Breast epithelium (tissue), 4 donors: Measurements from ENCODE around the gene SPIB. TPM values are rescaled to one million over a fixed set of nuclear protein-coding genes. Genes with fewer than 3 reads are reported as not detected.

Experiments used
- DNase-seq, 2 donors: peaks; one replicate each; pipeline ENCODE4 v3.0.0-alpha.2; 2019; ENCODE audit warnings: low spot score in 2 of 2
- H3K27ac ChIP-seq, 2 donors: fragments of 200-600 bp; sonication (generic) in 1 of 2; one replicate each; pipeline ENCODE4 v1.5.1; 2016 to 2019; ENCODE audit warnings: mild to moderate bottlenecking in 1 of 2
- H3K27me3 ChIP-seq, 2 donors: fragments of 200-600 bp; sonication (generic) in 1 of 2; one replicate each; pipeline versions ENCODE4 v1.5.1 to v1.6.0; 2017 to 2019; ENCODE audit warnings: control low read depth in 1 of 2, mild to moderate bottlenecking in 1 of 2
- H3K36me3 ChIP-seq: fragments of 200-600 bp; one replicate; pipeline ENCODE4 v1.5.1; 2019
- H3K4me1 ChIP-seq, 2 donors: fragments of 200-600 bp; sonication (generic); one replicate each; pipeline ENCODE4 v1.5.1; 2016 to 2019; ENCODE audit warnings: control low read depth in 1 of 2
- H3K4me3 ChIP-seq, 3 donors: fragments of 200-600 bp; sonication (generic); 1 replicate in 2 of 3; 2 replicates in 1 of 3; pipeline ENCODE4 v1.5.1; 2016 to 2019; ENCODE audit warnings: mild to moderate bottlenecking in 3 of 3, moderate library complexity in 2 of 3
- H3K9me3 ChIP-seq, 2 donors: fragments of 200-600 bp; sonication (generic) in 1 of 2; one replicate each; pipeline ENCODE4 v1.5.1; 2016 to 2019; ENCODE audit warnings: control low read depth in 1 of 2
- POLR2A ChIP-seq: fragments of 450-650 bp; IDR thresholded peaks from one replicate; pipeline ENCODE4 v1.6.1; 2016; ENCODE audit warnings: antibody characterized with exemption, mild to moderate bottlenecking, moderate library complexity
- POLR2AphosphoS5 ChIP-seq, 3 donors: sonication (generic); formaldehyde crosslinking; IDR thresholded peaks; one replicate each; pipeline ENCODE4 v1.6.1; 2017; ENCODE audit warnings: antibody characterized with exemption in 3 of 3
- intact Hi-C: fragments of 100-400 bp; cut with DNase I; formaldehyde crosslinking; loops from one replicate; pipeline ENCODE4 v1.15.1; 2023; ENCODE audit warnings: low total_unique reads
- total RNA-seq, 3 donors: library from RNA; depleted of rRNA; stranded (reverse); fragments of >200 nt; gene quantifications; one replicate each; pipeline ENCODE4 v1.1.0, GENCODE V29; 2016
- TF ChIP-seq, protein P1 (sequence below), 3 donors: fragments of 450-650 bp; IDR thresholded peaks; one replicate each; pipeline ENCODE4 v1.5.1; 2016 to 2017; ENCODE audit warnings: antibody characterized with exemption in 3 of 3, mild to moderate bottlenecking in 3 of 3, moderate library complexity in 3 of 3

SPIB gene
- total RNA-seq, 3 donors from 2014 or later = 0.33 TPM; not detected in 2

DNA sequence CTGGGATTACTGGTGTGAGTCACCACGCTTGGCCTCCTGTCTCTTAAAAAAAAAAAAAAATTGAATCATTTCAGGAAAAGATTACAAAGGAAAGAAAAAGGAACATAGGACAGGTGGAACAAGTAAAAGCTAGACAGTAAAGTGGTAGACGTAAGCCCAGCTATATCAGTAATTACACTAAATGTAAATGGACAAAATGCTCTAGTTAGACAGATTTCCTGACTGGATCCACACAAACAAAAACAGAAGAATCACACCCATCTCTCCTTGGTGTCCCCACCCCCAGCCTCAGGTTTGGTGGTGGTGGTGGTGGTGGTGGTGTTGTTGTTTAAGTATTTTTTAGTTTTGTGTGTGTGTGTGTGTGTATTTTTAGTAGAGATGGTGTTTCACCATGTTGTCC, 6.3 kb upstream of the SPIB start:
- Histone ChIP-seq H3K27me3 (peaks cover 0 to 9% of the 10 kb centered on the region in 2 donors), H3K4me1 (no peaks in the 10 kb centered on the region), H3K9me3 (no peaks in the 10 kb centered on the region), H3K27ac (no peak overlapping the region), H3K4me3 (no peak overlapping the region), H3K36me3 (peaks cover 8% of the 10 kb centered on the region)
- TF ChIP-seq POLR2A (no peak), POLR2AphosphoS5 (IDR thresholded peaks at IDR 0.05) (no peak)
- TF ChIP-seq, protein P1, sequence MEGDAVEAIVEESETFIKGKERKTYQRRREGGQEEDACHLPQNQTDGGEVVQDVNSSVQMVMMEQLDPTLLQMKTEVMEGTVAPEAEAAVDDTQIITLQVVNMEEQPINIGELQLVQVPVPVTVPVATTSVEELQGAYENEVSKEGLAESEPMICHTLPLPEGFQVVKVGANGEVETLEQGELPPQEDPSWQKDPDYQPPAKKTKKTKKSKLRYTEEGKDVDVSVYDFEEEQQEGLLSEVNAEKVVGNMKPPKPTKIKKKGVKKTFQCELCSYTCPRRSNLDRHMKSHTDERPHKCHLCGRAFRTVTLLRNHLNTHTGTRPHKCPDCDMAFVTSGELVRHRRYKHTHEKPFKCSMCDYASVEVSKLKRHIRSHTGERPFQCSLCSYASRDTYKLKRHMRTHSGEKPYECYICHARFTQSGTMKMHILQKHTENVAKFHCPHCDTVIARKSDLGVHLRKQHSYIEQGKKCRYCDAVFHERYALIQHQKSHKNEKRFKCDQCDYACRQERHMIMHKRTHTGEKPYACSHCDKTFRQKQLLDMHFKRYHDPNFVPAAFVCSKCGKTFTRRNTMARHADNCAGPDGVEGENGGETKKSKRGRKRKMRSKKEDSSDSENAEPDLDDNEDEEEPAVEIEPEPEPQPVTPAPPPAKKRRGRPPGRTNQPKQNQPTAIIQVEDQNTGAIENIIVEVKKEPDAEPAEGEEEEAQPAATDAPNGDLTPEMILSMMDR (IDR thresholded peaks at IDR 0.05) = no peak
- no peak for DNase-seq
- intact Hi-C loops = no loop called here

DNA sequence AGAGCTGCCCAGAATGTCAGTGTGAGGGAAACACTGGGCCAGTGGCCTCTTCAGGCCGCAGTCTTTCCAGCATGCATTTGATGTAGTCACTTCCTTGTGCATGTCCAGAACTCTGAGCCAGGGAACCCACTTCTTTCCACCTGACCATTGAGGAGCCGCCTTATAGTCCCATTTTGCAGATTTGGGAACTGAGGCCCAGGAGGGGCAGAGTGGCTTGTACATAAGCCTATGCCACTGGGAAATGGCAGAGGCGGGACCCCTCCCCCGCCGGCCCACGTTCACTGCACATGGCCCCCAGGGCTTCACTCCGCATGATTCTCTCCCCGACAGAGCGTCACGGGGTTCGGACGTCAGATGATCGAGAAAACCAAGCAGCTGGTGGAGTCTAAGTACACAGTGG, 5.6 kb upstream of the SPIB start:
- TF ChIP-seq POLR2AphosphoS5 (IDR thresholded peaks at IDR 0.05) (no peak), POLR2A (no peak)
- TF ChIP-seq, protein P1 (IDR thresholded peaks at IDR 0.05) = no peak
- Histone ChIP-seq H3K4me3 (no peak overlapping the region), H3K36me3 (peaks cover 8% of the 10 kb centered on the region), H3K27me3 (peaks cover 0 to 16% of the 10 kb centered on the region in 2 donors), H3K4me1 (no peaks in the 10 kb centered on the region), H3K9me3 (no peaks in the 10 kb centered on the region), H3K27ac (no peak overlapping the region)
- DNase-seq = no peak
- intact Hi-C loops = no loop called here

DNA sequence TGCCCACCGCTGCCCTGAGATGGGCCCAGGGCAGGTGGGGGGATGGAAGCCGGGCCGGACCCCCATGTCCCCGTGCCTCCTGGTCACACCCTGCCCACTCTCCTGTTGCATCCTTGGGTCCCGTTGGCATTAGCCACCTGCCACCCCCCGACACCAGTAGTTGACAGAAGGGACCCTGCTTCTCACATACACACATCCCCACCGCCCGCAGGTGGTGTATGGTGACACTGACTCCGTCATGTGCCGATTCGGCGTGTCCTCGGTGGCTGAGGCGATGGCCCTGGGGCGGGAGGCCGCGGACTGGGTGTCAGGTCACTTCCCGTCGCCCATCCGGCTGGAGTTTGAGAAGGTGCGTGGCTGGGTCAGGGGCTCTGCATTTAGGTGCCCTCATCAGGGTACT, 5.2 kb upstream of the SPIB start:
- H3K36me3 ChIP-seq = peaks cover 8% of the 10 kb centered on the region
- intact Hi-C loops = no loop called here
- no peak overlapping the region for H3K27ac ChIP-seq
- no peak for DNase-seq
- no peak for TF ChIP-seq POLR2AphosphoS5 (IDR thresholded peaks at IDR 0.05)
- no peak for TF ChIP-seq POLR2A
- no peaks in the 10 kb centered on the region for H3K9me3 ChIP-seq
- peaks cover 2 to 20% of the 10 kb centered on the region in 2 donors for H3K27me3 ChIP-seq
- H3K4me1 ChIP-seq = no peaks in the 10 kb centered on the region
- H3K4me3 ChIP-seq = no peak overlapping the region

DNA sequence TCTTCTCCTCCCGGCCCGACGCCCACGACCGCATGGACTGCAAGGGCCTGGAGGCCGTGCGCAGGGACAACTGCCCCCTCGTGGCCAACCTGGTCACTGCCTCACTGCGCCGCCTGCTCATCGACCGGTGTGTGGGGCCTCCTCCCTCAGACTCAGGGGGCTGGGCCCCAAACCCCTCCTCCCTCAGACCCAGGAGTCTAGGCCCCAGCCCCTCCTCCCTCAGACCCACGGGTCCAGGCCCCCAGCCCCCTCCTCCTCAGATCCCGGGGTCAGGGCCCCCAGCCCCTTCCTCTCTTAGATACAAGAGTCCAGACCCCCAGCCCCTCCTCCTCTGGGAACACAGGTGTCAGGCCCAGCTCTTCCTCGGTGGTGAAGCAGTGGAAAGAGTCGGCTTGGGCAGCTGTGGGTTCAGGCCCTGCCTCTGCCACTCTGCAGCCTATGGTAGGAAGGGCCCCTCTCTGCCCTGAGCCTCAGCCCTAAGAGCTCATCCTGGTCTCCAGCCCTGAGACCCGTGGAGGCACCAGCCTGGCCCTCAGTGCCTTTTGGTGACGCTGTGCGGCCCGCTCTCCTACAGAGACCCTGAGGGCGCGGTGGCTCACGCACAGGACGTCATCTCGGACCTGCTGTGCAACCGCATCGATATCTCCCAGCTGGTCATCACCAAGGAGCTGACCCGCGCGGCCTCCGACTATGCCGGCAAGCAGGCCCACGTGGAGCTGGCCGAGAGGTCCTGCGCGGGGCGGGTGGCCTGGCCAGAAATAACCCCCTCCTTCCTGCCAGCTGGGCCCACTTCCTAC, 3.7 kb upstream of the SPIB start:
- Histone ChIP-seq H3K27me3 (peaks cover 5 to 34% of the 10 kb centered on the region in 2 donors), H3K27ac (no peak overlapping the region), H3K4me1 (no peaks in the 10 kb centered on the region), H3K36me3 (no peaks in the 10 kb centered on the region), H3K4me3 (no peak overlapping the region), H3K9me3 (no peaks in the 10 kb centered on the region)
- TF ChIP-seq, protein P1 (IDR thresholded peaks at IDR 0.05) = peak; percentile 57 to 61 (median 60)
- no peak for TF ChIP-seq POLR2AphosphoS5 (IDR thresholded peaks at IDR 0.05)
- DNase-seq = peak in 1 of 2 donors; percentile 27
- intact Hi-C loops = no loop called here

DNA sequence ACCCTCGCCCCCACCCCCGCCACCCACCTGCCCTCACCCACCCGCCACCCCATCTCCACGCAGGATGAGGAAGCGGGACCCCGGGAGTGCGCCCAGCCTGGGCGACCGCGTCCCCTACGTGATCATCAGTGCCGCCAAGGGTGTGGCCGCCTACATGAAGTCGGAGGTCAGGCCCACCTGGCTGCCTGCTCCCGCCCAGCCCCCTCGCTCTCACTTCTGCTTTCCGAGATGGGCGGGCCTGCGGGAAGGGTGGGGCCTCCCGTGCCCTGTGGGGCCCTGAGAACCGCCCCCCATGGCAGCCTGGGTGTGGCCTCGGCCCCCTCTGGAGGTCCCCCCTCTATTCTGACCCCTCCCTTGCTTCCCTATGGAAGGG, 3.1 kb upstream of the SPIB start:
- Histone ChIP-seq H3K4me1 (no peaks in the 10 kb centered on the region), H3K36me3 (no peaks in the 10 kb centered on the region), H3K9me3 (no peaks in the 10 kb centered on the region), H3K27me3 (peaks cover 5 to 39% of the 10 kb centered on the region in 2 donors), H3K4me3 (no peak overlapping the region), H3K27ac (no peak overlapping the region)
- intact Hi-C loops = loop anchor here (2.0 kb wide), 1 partner anchor 23 kb away; no protein-coding TSS in a partner anchor
- TF ChIP-seq, protein P1 (IDR thresholded peaks at IDR 0.05) = no peak
- no peak for TF ChIP-seq POLR2AphosphoS5 (IDR thresholded peaks at IDR 0.05)
- TF ChIP-seq POLR2A = no peak
- DNase-seq = no peak
